Measurements from ENCODE around the gene PRKN.

PRKN gene

DNA sequence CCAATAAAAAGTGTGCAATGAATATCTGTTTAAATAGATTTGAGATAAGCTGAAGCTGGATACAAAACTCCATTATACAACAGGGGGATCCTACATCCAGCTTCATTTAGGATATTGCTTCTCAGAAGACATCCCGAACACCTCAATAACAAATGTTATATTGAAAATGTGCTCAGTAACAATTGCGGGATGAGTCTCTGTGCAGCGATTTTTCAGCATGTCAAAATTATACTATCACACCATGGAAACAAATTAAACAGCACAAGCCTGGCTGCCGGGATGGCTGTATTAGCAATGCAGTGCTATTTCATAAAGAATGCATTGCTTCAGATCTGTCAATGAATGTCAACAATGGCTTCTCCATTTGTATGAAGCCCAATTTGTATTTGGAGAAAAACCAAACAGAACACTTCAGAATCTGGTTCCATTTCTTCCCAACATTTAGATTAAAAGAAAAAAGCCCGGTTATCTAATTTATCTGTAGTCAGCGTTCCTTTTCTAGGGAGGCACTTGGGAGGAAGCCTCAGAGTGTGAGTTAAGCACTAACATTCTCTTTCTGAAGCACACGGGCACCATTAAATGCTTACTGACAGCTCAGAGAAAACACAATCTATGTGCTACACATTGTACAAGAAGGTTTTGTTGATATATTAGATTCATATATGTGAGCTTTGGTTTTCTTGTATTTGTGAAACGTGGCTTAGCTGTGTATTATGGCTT, 1142.8 kb downstream of the PRKN start:
- Histone ChIP-seq H3K4me2 (ENCODE audit: low read depth, low read length) (no peak overlapping the region), H3K4me3 (ENCODE audit: low read length) (no peak overlapping the region), H3K79me2 (ENCODE audit: low read length) (no peaks in the 10 kb centered on the region), H3K4me1 (ENCODE audit: low read length) (no peaks in the 10 kb centered on the region), H3K27me3 (replicated peaks; ENCODE audit: insufficient read depth, low read length) (no peaks in the 10 kb centered on the region), H3K9ac (ENCODE audit: low read length) (no peak overlapping the region), H3F3A (ENCODE audit: insufficient read depth, low read length) (no peaks in the 10 kb centered on the region), H3K9me3 (replicated peaks; ENCODE audit: insufficient read depth, low read length) (no peaks in the 10 kb centered on the region), H2AFZ (ENCODE audit: low read length) (no peak overlapping the region), H4K20me1 (ENCODE audit: insufficient read depth, low read length) (no peaks in the 10 kb centered on the region), H3K9me2 (replicated peaks; ENCODE audit: insufficient read depth, low read length) (no peaks in the 10 kb centered on the region), H3K36me3 (replicated peaks; ENCODE audit: insufficient read depth, low read length) (no peaks in the 10 kb centered on the region), H3K27ac (ENCODE audit: low read length) (no peak overlapping the region)
- TF ChIP-seq EZH2 (optimal IDR thresholded peaks at IDR 0.05; ENCODE audit: low read depth, low read length) = no peak
- TF ChIP-seq EZH2phosphoT487 (IDR thresholded peaks at IDR 0.05; ENCODE audit: low read length) = no peak
- TF ChIP-seq, protein P1, sequence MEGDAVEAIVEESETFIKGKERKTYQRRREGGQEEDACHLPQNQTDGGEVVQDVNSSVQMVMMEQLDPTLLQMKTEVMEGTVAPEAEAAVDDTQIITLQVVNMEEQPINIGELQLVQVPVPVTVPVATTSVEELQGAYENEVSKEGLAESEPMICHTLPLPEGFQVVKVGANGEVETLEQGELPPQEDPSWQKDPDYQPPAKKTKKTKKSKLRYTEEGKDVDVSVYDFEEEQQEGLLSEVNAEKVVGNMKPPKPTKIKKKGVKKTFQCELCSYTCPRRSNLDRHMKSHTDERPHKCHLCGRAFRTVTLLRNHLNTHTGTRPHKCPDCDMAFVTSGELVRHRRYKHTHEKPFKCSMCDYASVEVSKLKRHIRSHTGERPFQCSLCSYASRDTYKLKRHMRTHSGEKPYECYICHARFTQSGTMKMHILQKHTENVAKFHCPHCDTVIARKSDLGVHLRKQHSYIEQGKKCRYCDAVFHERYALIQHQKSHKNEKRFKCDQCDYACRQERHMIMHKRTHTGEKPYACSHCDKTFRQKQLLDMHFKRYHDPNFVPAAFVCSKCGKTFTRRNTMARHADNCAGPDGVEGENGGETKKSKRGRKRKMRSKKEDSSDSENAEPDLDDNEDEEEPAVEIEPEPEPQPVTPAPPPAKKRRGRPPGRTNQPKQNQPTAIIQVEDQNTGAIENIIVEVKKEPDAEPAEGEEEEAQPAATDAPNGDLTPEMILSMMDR (IDR thresholded peaks at IDR 0.05; ENCODE audit: low read length) = no peak
- DNase-seq = no peak

DNA sequence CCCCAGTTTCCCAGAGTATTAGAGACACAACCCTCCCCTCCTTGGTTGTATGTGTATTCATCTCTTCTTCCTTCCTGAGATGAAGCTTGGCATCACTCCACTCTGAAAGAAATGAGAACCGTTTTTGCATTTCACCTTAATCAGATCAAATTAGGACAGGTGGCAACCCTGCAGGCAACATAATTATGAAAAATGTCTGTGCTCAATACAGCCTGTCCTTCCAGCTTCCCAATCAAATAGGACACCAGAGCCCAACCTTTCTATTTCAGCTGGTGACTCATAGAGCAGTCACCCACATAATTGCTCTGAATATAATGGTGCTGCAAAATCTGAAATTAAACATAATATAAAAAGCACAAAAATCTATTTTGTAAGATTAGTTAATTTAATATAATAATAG, 1143.5 kb downstream of the PRKN start:
- Histone ChIP-seq H4K20me1 (ENCODE audit: insufficient read depth, low read length) (no peaks in the 10 kb centered on the region), H3K9me2 (replicated peaks; ENCODE audit: insufficient read depth, low read length) (no peaks in the 10 kb centered on the region), H3K27me3 (replicated peaks; ENCODE audit: insufficient read depth, low read length) (no peaks in the 10 kb centered on the region), H3K4me1 (ENCODE audit: low read length) (no peaks in the 10 kb centered on the region), H3K9ac (ENCODE audit: low read length) (no peak overlapping the region), H2AFZ (ENCODE audit: low read length) (no peak overlapping the region), H3F3A (ENCODE audit: insufficient read depth, low read length) (no peaks in the 10 kb centered on the region), H3K36me3 (replicated peaks; ENCODE audit: insufficient read depth, low read length) (no peaks in the 10 kb centered on the region), H3K79me2 (ENCODE audit: low read length) (no peaks in the 10 kb centered on the region), H3K27ac (ENCODE audit: low read length) (no peak overlapping the region), H3K9me3 (replicated peaks; ENCODE audit: insufficient read depth, low read length) (no peaks in the 10 kb centered on the region), H3K4me3 (ENCODE audit: low read length) (no peak overlapping the region), H3K4me2 (ENCODE audit: low read depth, low read length) (no peak overlapping the region)
- TF ChIP-seq EZH2 (optimal IDR thresholded peaks at IDR 0.05; ENCODE audit: low read depth, low read length) = no peak
- TF ChIP-seq, protein P1 (IDR thresholded peaks at IDR 0.05; ENCODE audit: low read length) = no peak
- TF ChIP-seq EZH2phosphoT487 (IDR thresholded peaks at IDR 0.05; ENCODE audit: low read length) = no peak
- DNase-seq = no peak

DNA sequence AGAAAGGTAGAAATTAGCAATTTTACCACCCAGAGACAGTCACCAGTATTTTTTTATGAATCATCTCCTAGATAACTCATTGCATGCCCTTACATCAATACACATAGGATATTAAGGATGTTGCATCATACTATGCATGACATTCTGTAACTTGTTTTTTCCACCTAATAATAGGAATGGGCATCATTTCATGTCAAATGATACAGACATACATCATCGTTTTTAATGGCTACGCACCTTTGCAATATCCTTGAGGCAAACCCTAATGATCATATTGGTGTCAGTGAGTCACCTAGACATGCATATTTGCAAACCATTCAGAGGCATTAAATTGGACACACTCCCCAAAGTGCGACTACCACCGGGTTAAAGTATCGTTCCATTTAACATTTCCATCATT, 1144.0 kb downstream of the PRKN start:
- DNase-seq = no peak
- Histone ChIP-seq H3K27me3 (replicated peaks; ENCODE audit: insufficient read depth, low read length) (no peaks in the 10 kb centered on the region), H3K9me3 (replicated peaks; ENCODE audit: insufficient read depth, low read length) (no peaks in the 10 kb centered on the region), H4K20me1 (ENCODE audit: insufficient read depth, low read length) (no peaks in the 10 kb centered on the region), H3K4me1 (ENCODE audit: low read length) (no peaks in the 10 kb centered on the region), H3K36me3 (replicated peaks; ENCODE audit: insufficient read depth, low read length) (no peaks in the 10 kb centered on the region), H3K4me3 (ENCODE audit: low read length) (no peak overlapping the region), H3K9me2 (replicated peaks; ENCODE audit: insufficient read depth, low read length) (no peaks in the 10 kb centered on the region), H3K27ac (ENCODE audit: low read length) (no peak overlapping the region), H3K79me2 (ENCODE audit: low read length) (no peaks in the 10 kb centered on the region), H3K4me2 (ENCODE audit: low read depth, low read length) (no peak overlapping the region), H2AFZ (ENCODE audit: low read length) (no peak overlapping the region), H3F3A (ENCODE audit: insufficient read depth, low read length) (no peaks in the 10 kb centered on the region), H3K9ac (ENCODE audit: low read length) (no peak overlapping the region)
- no peak for TF ChIP-seq EZH2 (optimal IDR thresholded peaks at IDR 0.05; ENCODE audit: low read depth, low read length)

DNA sequence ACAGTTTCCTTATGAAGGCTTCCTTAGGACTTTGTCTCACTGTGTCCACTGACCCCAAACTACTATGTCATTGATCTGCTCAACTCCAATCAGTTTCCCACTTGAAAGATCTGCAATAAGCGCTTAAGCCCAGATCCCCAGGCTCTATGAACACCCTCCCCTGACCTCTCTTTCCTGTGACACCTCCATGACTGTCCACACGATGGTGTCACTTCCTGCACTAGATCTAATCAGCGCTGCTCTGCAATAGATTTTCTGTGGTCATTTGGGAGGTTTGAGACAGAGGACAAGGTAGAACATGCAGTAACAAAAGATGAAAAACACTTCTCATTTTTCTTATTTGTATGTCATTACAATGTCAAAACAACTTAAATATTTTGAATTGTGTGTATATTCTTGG, 1149.1 kb downstream of the PRKN start:
- Histone ChIP-seq H2AFZ (ENCODE audit: low read length) (no peak overlapping the region), H3K36me3 (replicated peaks; ENCODE audit: insufficient read depth, low read length) (no peaks in the 10 kb centered on the region), H3K4me1 (ENCODE audit: low read length) (no peaks in the 10 kb centered on the region), H4K20me1 (ENCODE audit: insufficient read depth, low read length) (no peaks in the 10 kb centered on the region), H3K9me2 (replicated peaks; ENCODE audit: insufficient read depth, low read length) (no peaks in the 10 kb centered on the region), H3K27ac (ENCODE audit: low read length) (no peak overlapping the region), H3K4me2 (ENCODE audit: low read depth, low read length) (no peak overlapping the region), H3K79me2 (ENCODE audit: low read length) (no peaks in the 10 kb centered on the region), H3K9me3 (replicated peaks; ENCODE audit: insufficient read depth, low read length) (no peaks in the 10 kb centered on the region), H3K9ac (ENCODE audit: low read length) (no peak overlapping the region), H3F3A (ENCODE audit: insufficient read depth, low read length) (no peaks in the 10 kb centered on the region), H3K4me3 (ENCODE audit: low read length) (no peak overlapping the region), H3K27me3 (replicated peaks; ENCODE audit: insufficient read depth, low read length) (no peaks in the 10 kb centered on the region)
- no peak for TF ChIP-seq EZH2phosphoT487 (IDR thresholded peaks at IDR 0.05; ENCODE audit: low read length)
- no peak for TF ChIP-seq EZH2 (optimal IDR thresholded peaks at IDR 0.05; ENCODE audit: low read depth, low read length)
- TF ChIP-seq, protein P1 (IDR thresholded peaks at IDR 0.05; ENCODE audit: low read length) = no peak
- no peak for DNase-seq
